Osteocyte (in vitro differentiated cells): ENCODE data around the gene EFNB2. TPM values are rescaled to one million over a fixed set of nuclear protein-coding genes. Genes with fewer than 3 reads are reported as not detected.

Experiments used
- DNase-seq: peaks from one replicate; pipeline ENCODE4 v3.0.0; 2021; ENCODE audit warnings: mixed read lengths; ENCODE audit not compliant: unreplicated experiment; ENCODE audit errors: extremely low spot score
- H3K27ac Mint-ChIP-seq: one replicate; pipeline ENCODE4 v1.8.0; 2021; ENCODE audit warnings: mild to moderate bottlenecking, mixed read lengths; ENCODE audit not compliant: unreplicated experiment
- H3K27me3 Mint-ChIP-seq: one replicate; pipeline ENCODE4 v1.8.0; 2021; ENCODE audit warnings: mixed read lengths; ENCODE audit not compliant: unreplicated experiment
- H3K36me3 Mint-ChIP-seq: one replicate; pipeline ENCODE4 v1.8.0; 2021; ENCODE audit warnings: mixed read lengths; ENCODE audit not compliant: unreplicated experiment
- H3K4me1 Mint-ChIP-seq: one replicate; pipeline ENCODE4 v1.8.0; 2021; ENCODE audit warnings: mixed read lengths; ENCODE audit not compliant: unreplicated experiment
- H3K4me3 Mint-ChIP-seq: one replicate; pipeline ENCODE4 v1.8.0; 2021; ENCODE audit warnings: mild to moderate bottlenecking, moderate library complexity, mixed read lengths; ENCODE audit not compliant: unreplicated experiment
- H3K9me3 Mint-ChIP-seq: one replicate; pipeline ENCODE4 v1.8.0; 2021; ENCODE audit warnings: mixed read lengths; ENCODE audit not compliant: unreplicated experiment
- CTCF ChIP-seq: fragments of 200-600 bp; sonication (generic); IDR thresholded peaks from 2 replicates; pipeline ENCODE4 v1.5.0; 2021; ENCODE audit warnings: antibody characterized with exemption, mild to moderate bottlenecking, moderate library complexity
- total RNA-seq: library from RNA; stranded (reverse); gene quantifications from 2 replicates; pipeline ENCODE4 v1.2.1, GENCODE V29; 2021

The EFNB2 gene
- total RNA-seq, 1 donor from 2014 or later: 50.0 TPM

DNA sequence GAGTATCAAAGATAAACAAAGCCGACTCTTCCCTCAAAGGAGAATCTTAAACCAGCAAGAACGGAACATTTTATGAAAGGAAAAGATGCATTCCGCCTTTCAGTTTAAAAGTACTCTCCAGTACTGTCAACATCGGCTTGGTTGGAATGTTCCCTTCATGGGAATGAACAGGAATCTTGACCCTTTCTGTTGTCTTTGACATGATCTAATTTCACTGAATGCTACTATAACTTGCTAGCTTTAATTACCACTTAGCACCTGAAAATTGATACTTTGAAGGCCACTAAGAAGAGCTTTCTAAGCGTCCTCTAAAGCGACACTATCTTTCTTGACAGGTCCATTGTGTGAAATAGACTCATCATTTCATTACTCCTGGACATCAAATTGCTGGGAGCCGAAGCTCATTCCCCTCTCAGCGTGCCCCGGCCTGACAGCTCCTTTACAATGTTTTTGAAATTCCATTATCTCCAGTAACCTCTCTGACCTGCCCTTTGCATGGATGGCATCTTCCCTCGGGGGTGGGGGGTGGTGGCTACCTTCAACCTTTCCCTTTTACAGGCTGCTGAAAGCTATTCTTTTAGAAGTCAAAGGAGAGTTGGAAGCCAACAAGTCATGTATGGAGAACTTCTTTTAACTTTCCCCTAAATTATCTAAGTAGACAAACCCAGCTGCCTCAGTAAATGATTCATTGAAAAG lies 67.9 kb downstream of the EFNB2 start:
- H3K9me3 Mint-ChIP-seq: no peaks in the 10 kb centered on the region

GRCh38 chr13:106466691-106467426 lies 68.6 kb downstream of the EFNB2 start:
- no peak overlapping the region for H3K4me3 Mint-ChIP-seq
- no peak overlapping the region for H3K27ac Mint-ChIP-seq
- H3K9me3 Mint-ChIP-seq: no peaks in the 10 kb centered on the region
- no peaks in the 10 kb centered on the region for H3K36me3 Mint-ChIP-seq
- DNase-seq: no peak
- TF ChIP-seq CTCF: no peak
- H3K27me3 Mint-ChIP-seq: no peaks in the 10 kb centered on the region
- peaks cover 17% of the 10 kb centered on the region for H3K4me1 Mint-ChIP-seq

More for the DNA sequence above, 67.9 kb downstream of the EFNB2 start:
- Mint-ChIP-seq H3K27me3 (no peaks in the 10 kb centered on the region), H3K36me3 (no peaks in the 10 kb centered on the region), H3K4me1 (peaks cover 24% of the 10 kb centered on the region), H3K4me3 (no peak overlapping the region), H3K27ac (no peak overlapping the region)
- TF ChIP-seq CTCF: no peak
- DNase-seq: no peak

- Mint-ChIP-seq H3K4me1 (peaks cover 12% of the 10 kb centered on the region), H3K27ac (no peak overlapping the region), H3K9me3 (no peaks in the 10 kb centered on the region), H3K4me3 (no peak overlapping the region), H3K36me3 (no peaks in the 10 kb centered on the region), H3K27me3 (no peaks in the 10 kb centered on the region)
- no peak for DNase-seq
- no peak for TF ChIP-seq CTCF
These were observed 71.4 kb downstream of the EFNB2 start for GRCh38 chr13:106464076-106464475.

GRCh38 chr13:106462710-106463109 lies 72.8 kb downstream of the EFNB2 start:
- DNase-seq: no peak
- H3K27ac Mint-ChIP-seq: no peak overlapping the region
- H3K4me3 Mint-ChIP-seq: no peak overlapping the region
- H3K4me1 Mint-ChIP-seq: peaks cover 9% of the 10 kb centered on the region
- no peak for TF ChIP-seq CTCF
- no peaks in the 10 kb centered on the region for H3K36me3 Mint-ChIP-seq
- no peaks in the 10 kb centered on the region for H3K27me3 Mint-ChIP-seq
- H3K9me3 Mint-ChIP-seq: no peaks in the 10 kb centered on the region

DNA sequence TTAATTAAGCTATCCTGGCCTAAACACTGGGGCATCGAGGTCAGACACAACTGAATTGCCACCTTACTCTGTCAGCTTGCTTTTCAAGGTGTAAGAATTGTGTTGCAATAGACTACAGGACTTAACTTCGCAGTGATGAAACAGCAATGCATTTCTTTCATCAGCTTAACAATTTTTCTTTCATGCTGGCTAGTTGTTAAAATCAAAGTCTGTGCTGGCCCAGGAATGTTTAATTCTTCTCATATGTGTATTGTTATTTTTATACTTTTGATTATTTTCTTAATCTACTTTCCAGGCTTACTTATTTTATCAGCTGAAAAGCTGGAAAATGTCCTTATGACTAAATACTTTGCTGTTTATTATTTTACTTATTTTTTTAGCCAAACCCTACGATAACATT lies 79.7 kb downstream of the EFNB2 start:
- no peak for DNase-seq

More for the DNA sequence above, 79.7 kb downstream of the EFNB2 start:
- Mint-ChIP-seq H3K4me1 (peaks cover 12% of the 10 kb centered on the region), H3K27me3 (no peaks in the 10 kb centered on the region), H3K4me3 (no peak overlapping the region), H3K27ac (no peak overlapping the region), H3K9me3 (no peaks in the 10 kb centered on the region), H3K36me3 (no peaks in the 10 kb centered on the region)
- no peak for TF ChIP-seq CTCF
